Measurements from ENCODE around the gene ZNF560. TPM values are rescaled to one million over a fixed set of nuclear protein-coding genes. Genes with fewer than 3 reads are reported as not detected.

ZNF560 gene
- total RNA-seq, 1 experiment from 2014 or later: 4.4 TPM

GRCh38 chr19:9453953-9454352 is 44.5 kb downstream of the ZNF560 start:
- CTCF ChIA-PET: interaction anchor here (1.2 kb wide), 1 partner anchor 19 kb away, joined by 3 read pairs; the partner anchor contains the start of gene ZNF266
- peaks cover 50% of the 10 kb centered on the region for H3K36me3 Mint-ChIP-seq
- TF ChIP-seq E2F4 (CRISPR knock-in tag; IDR thresholded peaks at IDR 0.05; ENCODE audit: borderline replicate concordance, low read depth) (no peak), RELA (CRISPR knock-in tag; IDR thresholded peaks at IDR 0.05; ENCODE audit: borderline replicate concordance) (no peak), MAX (CRISPR knock-in tag; IDR thresholded peaks at IDR 0.05) (no peak), ESRRA (CRISPR knock-in tag; IDR thresholded peaks at IDR 0.05; ENCODE audit: borderline replicate concordance) (no peak), ZNF416 (CRISPR knock-in tag; IDR thresholded peaks at IDR 0.05) (no peak), ATF1 (CRISPR knock-in tag; IDR thresholded peaks at IDR 0.05) (no peak), KAT7 (CRISPR knock-in tag; IDR thresholded peaks at IDR 0.05; ENCODE audit: borderline replicate concordance) (no peak), ETV6 (CRISPR knock-in tag; IDR thresholded peaks at IDR 0.05) (no peak), ZMAT4 (CRISPR knock-in tag; IDR thresholded peaks at IDR 0.05) (no peak), AR (CRISPR knock-in tag; IDR thresholded peaks at IDR 0.05) (no peak), HMGXB4 (CRISPR knock-in tag; IDR thresholded peaks at IDR 0.05) (no peak), RORB (CRISPR knock-in tag; IDR thresholded peaks at IDR 0.05) (no peak), ELF4 (CRISPR knock-in tag; IDR thresholded peaks at IDR 0.05; ENCODE audit: low read depth) (no peak), CTCF (IDR thresholded peaks at IDR 0.05) (no peak)
- no peak overlapping the region for H3K4me3 Mint-ChIP-seq
- POLR2A ChIA-PET: no interaction called here
- no peak for ATAC-seq
- no peaks in the 10 kb centered on the region for H3K4me1 Mint-ChIP-seq
- DNase-seq (ENCODE audit: low spot score): no peak
- H3K27ac Mint-ChIP-seq: no peak overlapping the region
- H3K27me3 Mint-ChIP-seq (ENCODE audit: low read depth): peaks cover 15% of the 10 kb centered on the region
- peaks cover 87% of the 10 kb centered on the region for H3K9me3 Mint-ChIP-seq

- DNase-seq (ENCODE audit: low spot score) (no peak), ATAC-seq (no peak)
- CTCF ChIA-PET: no interaction called here
- Mint-ChIP-seq H3K4me3 (no peak overlapping the region), H3K27me3 (ENCODE audit: low read depth) (peaks cover 25% of the 10 kb centered on the region), H3K4me1 (no peaks in the 10 kb centered on the region), H3K36me3 (peaks cover 52% of the 10 kb centered on the region), H3K27ac (no peak overlapping the region), H3K9me3 (peaks cover 65% of the 10 kb centered on the region)
- POLR2A ChIA-PET: no interaction called here
- TF ChIP-seq STAT6 (CRISPR knock-in tag; conservative IDR thresholded peaks at IDR 0.05; ENCODE audit: low read depth): no peak
- TF ChIP-seq TCF7 (CRISPR knock-in tag; IDR thresholded peaks at IDR 0.05; ENCODE audit: low read depth): no peak
- no peak for TF ChIP-seq AFF4 (CRISPR knock-in tag; IDR thresholded peaks at IDR 0.05; ENCODE audit: borderline replicate concordance)
- no peak for TF ChIP-seq PREB (CRISPR knock-in tag; IDR thresholded peaks at IDR 0.05; ENCODE audit: borderline replicate concordance)
- no peak for TF ChIP-seq HMGA2 (CRISPR knock-in tag; IDR thresholded peaks at IDR 0.05)
Measured at GRCh38 chr19:9445037-9445436, 53.4 kb downstream of the ZNF560 start.
